T follicular helper cell (primary cell): Measurements from ENCODE around the gene FHL1.
"Not testable (repeated sequence)": the region's sequence is repeated elsewhere in the genome, so short reads cannot be mapped to it uniquely, and the experiment has no call there.

Source experiments
- DNase-seq: peaks from one replicate; pipeline ENCODE4 v3.0.0-alpha.2; 2020; ENCODE audit warnings: low read depth

FHL1 gene

DNA sequence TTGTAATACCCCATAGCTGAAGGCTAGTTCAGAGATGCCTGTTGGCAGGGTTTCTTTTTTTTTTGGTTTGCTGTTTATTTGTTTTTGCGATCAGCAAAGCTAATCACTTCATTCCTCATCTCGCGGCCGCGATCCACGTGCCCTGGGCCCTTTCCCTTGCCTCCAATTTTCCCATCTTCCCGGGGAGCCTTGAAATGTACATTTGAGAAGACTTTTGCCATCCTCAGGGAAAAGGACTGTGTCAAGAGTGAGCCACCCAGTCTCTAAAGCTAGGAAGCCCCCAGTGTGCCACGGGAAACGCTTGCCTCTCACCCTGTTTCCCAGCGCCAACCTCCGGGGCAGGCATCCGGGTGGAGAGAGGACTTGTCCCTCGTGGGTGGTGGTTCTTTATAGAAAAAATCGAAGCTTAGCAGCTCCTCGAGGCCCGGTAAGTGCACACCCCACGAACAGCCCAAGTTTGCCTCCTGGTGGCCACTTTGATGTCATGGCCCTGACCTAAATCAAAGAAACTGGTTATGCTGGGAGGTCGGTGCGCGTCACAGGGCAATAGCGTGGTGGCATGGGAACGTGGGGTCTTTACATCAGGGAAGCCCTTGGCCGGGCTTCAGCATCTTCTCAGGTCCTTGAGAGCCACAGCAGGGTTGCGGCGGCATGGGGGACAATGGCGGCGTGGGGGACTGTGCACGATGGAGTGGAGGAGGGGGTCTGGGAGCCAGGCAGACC lies 61.8 kb downstream of the FHL1 start:
- DNase-seq, result peak; percentile 10

GRCh38 chrX:136209751-136210150 lies 62.4 kb downstream of the FHL1 start:
- no peak for DNase-seq

GRCh38 chrX:136210243-136210642 lies 62.9 kb downstream of the FHL1 start:
- no peak for DNase-seq

DNA sequence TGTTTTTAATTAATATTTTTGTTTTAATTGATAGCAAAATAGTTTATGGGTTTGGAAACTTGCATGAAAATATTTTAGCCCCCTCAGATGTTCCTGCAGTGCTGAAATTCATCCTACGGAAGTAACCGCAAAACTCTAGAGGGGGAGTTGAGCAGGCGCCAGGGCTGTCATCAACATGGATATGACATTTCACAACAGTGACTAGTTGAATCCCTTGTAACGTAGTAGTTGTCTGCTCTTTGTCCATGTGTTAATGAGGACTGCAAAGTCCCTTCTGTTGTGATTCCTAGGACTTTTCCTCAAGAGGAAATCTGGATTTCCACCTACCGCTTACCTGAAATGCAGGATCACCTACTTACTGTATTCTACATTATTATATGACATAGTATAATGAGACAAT lies 63.5 kb downstream of the FHL1 start:
- DNase-seq, result no peak

- DNase-seq, result no peak
Observed at GRCh38 chrX:136211766-136212556, 64.6 kb downstream of the FHL1 start.

DNA sequence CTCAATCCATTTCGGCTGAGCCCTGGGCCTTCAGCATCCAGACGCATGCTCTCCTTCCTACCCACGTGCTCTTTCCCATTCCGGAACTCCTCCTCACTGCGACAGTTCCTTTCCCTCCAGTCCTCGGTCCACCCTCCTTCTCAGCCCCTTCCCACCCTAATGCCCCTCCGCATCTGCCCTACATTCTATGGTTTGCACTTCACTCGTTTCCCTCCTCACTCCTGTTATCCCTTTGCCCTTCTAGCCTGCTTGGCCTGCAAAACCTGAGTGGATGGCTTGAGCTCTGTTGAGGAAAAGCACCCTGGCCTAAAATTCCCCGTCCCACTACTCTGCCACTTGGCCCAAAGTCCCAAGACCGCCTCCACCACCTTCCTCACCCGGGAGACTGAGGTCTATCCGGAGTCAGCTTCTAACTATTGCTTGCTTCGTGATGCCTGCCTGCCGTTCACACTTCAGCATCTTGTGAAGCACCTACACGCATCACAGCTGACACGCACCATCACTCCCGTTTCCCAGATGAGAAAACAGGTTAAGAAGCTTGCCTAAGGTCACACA lies 65.3 kb downstream of the FHL1 start:
- no peak for DNase-seq

DNA sequence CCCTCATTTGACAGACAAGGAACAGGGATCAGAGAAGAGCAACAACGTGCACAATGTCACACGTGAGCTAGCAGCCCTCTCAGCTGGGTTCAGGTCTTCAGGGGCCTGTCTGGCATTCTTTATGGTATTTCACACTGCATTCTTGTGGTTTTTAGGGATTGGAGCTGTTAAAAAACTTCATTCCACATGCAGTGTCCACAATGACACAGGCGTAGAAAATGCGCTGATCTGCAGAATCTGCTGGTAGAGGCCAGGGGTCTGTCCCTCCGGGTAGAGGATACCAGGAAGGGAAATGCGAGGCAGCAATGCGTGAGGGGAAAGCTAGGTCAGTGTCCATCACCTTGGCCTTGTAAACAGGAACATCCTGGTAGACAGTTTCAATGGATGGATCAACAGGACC lies 67.2 kb downstream of the FHL1 start:
- DNase-seq, result no peak

DNA sequence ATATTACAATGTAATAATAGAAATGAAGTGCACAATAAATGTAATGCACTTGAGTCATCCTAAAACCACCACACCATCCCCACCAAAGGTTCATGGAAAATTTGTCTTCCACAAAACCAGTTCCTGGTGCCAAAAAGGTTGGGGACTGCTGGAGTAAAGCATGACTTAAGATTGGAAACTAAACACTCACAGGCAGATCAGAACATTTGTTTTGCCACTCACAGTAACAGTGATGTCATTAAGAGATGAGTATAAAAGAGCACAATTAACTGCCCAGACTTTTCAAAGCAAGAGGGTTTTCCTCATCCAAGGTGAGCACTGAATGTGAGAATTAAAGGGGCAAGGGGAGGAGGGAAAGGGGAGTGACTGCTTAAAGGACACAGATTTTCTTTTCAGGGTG lies 68.2 kb downstream of the FHL1 start:
- DNase-seq, result no peak

GRCh38 chrX:136219893-136220292 lies 72.6 kb downstream of the FHL1 start:
- no peak for DNase-seq

GRCh38 chrX:136220540-136220939 lies 73.2 kb downstream of the FHL1 start:
- DNase-seq, result no peak

DNA sequence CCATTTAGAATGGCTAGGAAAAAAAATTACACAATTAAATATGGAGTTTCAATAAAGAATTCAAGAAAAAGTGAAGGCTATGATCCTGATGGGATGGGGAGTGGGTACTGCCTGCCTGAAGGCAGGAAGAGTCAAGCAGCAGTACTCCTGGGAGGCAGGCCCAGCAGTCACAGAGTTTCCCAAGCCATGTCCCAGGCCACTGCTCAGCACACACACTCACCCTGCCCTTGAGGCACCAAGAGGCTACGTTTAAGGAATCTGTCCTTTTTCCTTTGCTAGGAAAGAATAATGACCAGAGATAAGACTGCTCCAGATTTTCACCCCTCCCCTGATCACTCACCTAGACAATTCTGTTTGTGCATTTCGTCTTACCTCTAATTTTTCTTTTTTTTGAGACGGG lies 73.6 kb downstream of the FHL1 start:
- no peak for DNase-seq

GRCh38 chrX:136221851-136222513 lies 74.6 kb downstream of the FHL1 start:
- DNase-seq, result no peak

DNA sequence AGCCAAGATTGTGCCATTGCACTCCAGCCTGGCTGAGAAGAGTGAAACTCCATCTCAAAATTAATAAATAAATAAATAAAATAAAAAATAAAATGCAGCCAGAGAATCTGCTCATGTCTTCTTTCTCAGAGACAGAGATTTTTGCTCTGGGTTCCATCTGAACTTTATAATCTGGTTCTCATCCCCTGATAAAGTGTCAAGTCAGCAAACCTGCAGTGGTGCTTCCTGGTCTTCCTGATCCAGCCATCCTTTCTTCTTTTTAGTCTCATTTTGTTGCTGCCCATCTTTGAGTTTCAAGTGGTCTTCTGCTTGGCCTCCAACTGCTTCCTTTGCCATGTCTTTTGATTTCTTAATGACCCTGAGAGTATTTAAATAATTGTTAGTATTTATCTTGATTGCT lies 79.7 kb downstream of the FHL1 start:
- no peak for DNase-seq

GRCh38 chrX:136227948-136228838 lies 80.9 kb downstream of the FHL1 start:
- DNase-seq, result no peak

- DNase-seq, result no peak
Observed at GRCh38 chrX:136228839-136229207, 81.5 kb downstream of the FHL1 start.

DNA sequence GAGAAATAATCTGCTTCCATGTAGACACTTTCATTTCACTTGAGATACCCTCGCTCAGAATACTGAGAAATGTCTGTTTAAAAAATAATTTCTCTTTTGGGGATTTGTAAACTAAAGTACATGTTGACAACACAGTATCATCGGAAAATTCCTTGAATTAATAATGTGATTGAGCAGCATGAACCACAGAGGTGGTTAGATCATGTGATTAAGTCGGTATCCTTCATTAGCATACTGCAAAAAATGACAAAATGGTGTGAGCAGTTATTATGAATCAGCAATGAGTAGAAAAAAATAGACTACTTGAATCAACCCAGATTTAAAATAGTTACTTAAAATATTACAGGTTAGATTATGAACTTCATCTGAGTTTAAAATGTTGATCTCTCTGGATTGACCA lies 89.7 kb downstream of the FHL1 start:
- no peak for DNase-seq

DNA sequence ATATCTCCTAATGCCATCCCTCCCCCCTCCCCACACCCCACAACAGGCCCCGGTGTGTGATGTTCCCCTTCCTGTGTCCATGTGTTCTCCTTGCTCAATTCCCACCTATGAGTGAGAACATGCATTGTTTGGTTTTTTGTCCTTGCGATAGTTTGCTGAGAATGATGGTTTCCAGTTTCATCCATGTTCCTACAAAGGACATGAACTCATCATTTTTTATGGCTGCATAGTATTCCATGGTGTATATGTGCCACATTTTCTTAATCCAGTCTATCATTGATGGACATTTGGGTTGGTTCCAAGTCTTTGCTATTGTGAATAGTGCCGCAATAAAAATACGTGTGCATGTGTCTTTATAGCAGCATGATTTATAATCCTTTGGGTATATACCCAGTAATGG lies 90.5 kb downstream of the FHL1 start:
- not testable (repeated sequence) for DNase-seq

DNA sequence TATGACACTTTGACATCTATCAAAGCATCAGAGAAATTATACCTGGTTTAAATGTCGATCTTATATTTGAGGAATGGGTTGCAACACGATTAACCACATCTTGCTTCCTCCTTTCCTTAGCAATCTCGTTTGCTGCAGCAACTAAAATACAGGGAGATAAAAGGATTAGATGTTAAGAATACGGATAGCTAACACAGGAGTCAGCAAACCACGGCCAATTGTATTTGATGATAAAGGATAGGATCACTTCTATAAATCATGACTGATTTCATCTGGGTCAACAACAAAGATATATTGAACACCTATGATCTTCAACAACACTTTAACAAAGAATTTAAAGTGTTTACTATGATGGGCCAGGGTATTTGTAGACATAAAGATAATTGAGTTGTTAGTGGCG lies 98.9 kb downstream of the FHL1 start:
- no peak for DNase-seq

- no peak for DNase-seq
Observed at GRCh38 chrX:136250191-136251040, 103.1 kb downstream of the FHL1 start.

GRCh38 chrX:136251041-136251991 lies 104.0 kb downstream of the FHL1 start, which contains the start of gene MAP7D3:
Gene MAP7D3 (minus strand): TSS chrX:136251400. CDS start chrX:136251358, 42 bp downstream.
- DNase-seq, result peak; percentile 40
